ENCODE results near the gene THSD8. TPM values are rescaled to one million over a fixed set of nuclear protein-coding genes. Genes with fewer than 3 reads are reported as not detected.

Gene THSD8
- total RNA-seq (1 to 10 TPM in 5 of 9 donors, not detected in 4; 1.8 to 8.6 (median 4.7) TPM), polyA plus RNA-seq (1 to 10 TPM; 3.5 to 5.6 (median 4.4) TPM)
- long read RNA-seq, donor 1, result 0 reads
- long read RNA-seq, donor 2, result 0 reads
- long read RNA-seq, donor 3, result 0 reads
- long read RNA-seq, donor 4, result 0 reads
- long read RNA-seq, donor 5, partial matches to known transcripts, result 0 of 2 reads
- long read RNA-seq, donor 5, other reads (novel, unspliced or antisense), result 2 of 2 reads
- long read RNA-seq, donor 6, result 0 reads
- long read RNA-seq, donor 7, result 0 reads
- long read RNA-seq, donor 8, result 0 reads
- long read RNA-seq, donor 9, result 0 reads
- long read RNA-seq, donor 10, result 0 reads

DNA sequence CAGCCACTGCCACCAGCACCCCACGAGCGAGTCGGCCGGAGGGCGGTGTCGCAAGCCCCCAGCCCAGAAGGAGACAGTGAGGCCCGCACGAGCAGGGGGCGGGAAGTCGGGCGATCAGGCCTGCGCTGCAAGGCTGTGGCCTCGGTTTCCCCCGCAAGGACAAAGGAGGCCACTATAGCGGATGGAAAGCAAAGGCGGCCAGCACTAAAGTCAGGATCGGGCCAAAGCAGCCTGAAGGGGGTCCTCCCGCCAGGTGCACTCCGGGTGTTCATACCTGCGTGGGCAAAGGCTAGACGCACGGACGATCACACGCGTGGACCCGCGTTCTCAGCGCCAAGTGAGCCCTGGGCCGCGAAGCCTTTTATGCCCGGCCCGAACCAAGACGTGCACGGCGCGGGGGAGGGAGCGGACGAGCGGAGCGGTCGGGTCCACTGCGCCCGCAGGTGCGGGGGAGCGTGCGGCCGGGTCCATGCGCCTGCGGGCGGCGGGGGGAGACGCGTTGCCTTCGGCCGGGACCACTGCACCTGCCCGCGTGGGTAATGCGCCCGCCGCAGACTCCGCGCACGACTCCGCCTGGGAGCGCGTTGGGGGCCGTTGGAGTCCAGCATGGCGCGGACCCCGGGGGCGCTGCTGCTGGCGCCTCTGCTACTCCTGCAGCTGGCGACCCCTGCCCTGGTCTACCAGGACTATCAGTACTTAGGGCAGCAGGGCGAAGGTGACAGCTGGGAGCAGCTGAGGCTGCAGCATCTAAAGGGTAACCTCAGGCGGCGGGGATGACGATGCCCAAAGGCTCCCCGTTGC is at the start of gene THSD8, which contains the start of gene PRDX2:
TSS of gene THSD8 (plus strand) at position 604 of the 801 bp plus-strand sequence. CDS start at position 607, 3 bp downstream.
TSS of gene PRDX2 (minus strand) at position 335 of the 801 bp plus-strand sequence. CDS start 539 bp downstream, outside the sequence.
- 0 to 1% (median 0%) methylated on average over 3 to 78 of the region's 78 CpGs for WGBS, 4 donors
- H3K4me3 ChIP-seq, result peak within 1 kb of the TSS; percentile 29 to 91 (median 56)
- H3K27ac ChIP-seq, result peak within 1 kb of the TSS in 4 of 5 donors; percentile 66 to 88 (median 80)
- intact Hi-C loops (cut with DNase I), result loop anchor here (5.0 kb wide), 2 partner anchors 34 to 41 kb away; no protein-coding TSS in a partner anchor
- no peaks in the 10 kb centered on the region for H3K9me3 ChIP-seq (replicated peaks in 1 of 3)
- no peaks in the 10 kb centered on the region for H3K27me3 ChIP-seq
- TF ChIP-seq POLR2A (IDR thresholded peaks at IDR 0.05) (peak; percentile 95), CTCF (IDR thresholded peaks at IDR 0.05) (peak in 4 of 6 experiments; percentile 3 to 24 (median 13))
- peak; percentile 81 to 90 (median 87) for DNase-seq
- peaks cover 6 to 21% of the 10 kb centered on the region in 2 donors for H3K4me1 ChIP-seq (replicated peaks in 1 of 2)
- peaks cover 0 to 30% of the 10 kb centered on the region in 2 donors for H3K36me3 ChIP-seq (replicated peaks in 1 of 2)

DNA sequence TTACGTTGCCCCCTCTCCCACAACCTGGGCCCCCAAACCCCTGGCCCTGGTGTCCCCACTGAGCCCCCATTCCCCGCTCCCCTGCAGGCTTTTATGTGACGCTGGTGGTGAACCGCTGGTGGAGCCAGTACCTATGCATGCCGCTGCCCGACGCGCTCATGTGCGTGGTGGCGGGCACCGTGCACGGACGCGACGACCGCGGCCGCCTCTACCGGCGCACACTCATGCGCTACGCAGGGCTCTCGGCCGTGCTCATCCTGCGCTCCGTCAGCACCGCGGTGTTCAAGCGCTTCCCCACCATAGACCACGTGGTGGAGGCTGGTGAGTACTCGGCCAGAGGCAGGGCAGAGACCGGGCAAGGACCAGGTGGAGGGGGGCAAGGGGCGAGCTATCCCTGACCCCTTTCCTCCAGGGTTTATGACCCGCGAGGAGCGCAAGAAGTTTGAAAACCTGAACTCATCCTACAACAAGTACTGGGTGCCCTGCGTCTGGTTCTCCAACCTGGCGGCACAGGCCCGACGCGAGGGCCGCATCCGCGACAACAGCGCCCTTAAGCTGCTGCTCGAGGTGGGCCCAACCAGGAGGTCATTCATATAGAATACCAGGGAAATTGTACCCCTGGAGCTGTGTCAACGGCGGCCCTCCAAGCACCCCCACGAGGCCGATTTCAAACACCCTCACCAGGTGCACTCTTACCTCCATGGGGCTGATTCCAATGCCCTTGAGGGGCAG is 47.2 kb upstream of the THSD8 start:
- DNase-seq, result no peak
- no peak overlapping the region for H3K27ac ChIP-seq
- H3K9me3 ChIP-seq (replicated peaks in 1 of 3), result no peaks in the 10 kb centered on the region
- H3K27me3 ChIP-seq, result no peaks in the 10 kb centered on the region
- no peaks in the 10 kb centered on the region for H3K36me3 ChIP-seq (replicated peaks in 1 of 2)
- TF ChIP-seq POLR2A (IDR thresholded peaks at IDR 0.05) (no peak), CTCF (IDR thresholded peaks at IDR 0.05) (no peak)
- H3K4me3 ChIP-seq, result no peak overlapping the region
- WGBS, 4 donors, result 58 to 76% (median 65%) methylated on average over 19 to 50 of the region's 50 CpGs
- peaks cover 0 to 9% of the 10 kb centered on the region in 2 donors for H3K4me1 ChIP-seq (replicated peaks in 1 of 2)
- intact Hi-C loops (cut with DNase I), result loop anchor here in 1 of 2 donors (5.0 kb wide), 1 partner anchor 37 kb away; no protein-coding TSS in a partner anchor

GRCh38 chr19:12756150-12756883 is 45.6 kb upstream of the THSD8 start:
- TF ChIP-seq CTCF (IDR thresholded peaks at IDR 0.05) (no peak), POLR2A (IDR thresholded peaks at IDR 0.05) (no peak)
- Histone ChIP-seq H3K4me1 (replicated peaks in 1 of 2) (peaks cover 0 to 9% of the 10 kb centered on the region in 2 donors), H3K4me3 (no peak overlapping the region), H3K36me3 (replicated peaks in 1 of 2) (no peaks in the 10 kb centered on the region), H3K27me3 (no peaks in the 10 kb centered on the region), H3K27ac (no peak overlapping the region), H3K9me3 (replicated peaks in 1 of 3) (no peaks in the 10 kb centered on the region)
- no peak for DNase-seq
- WGBS, 4 donors, result 67 to 78% (median 73%) methylated on average over 10 to 19 of the region's 19 CpGs
- intact Hi-C loops (cut with DNase I), result no loop called here
